Pons (tissue), 1 donor: ENCODE results near the gene OGFRL1.
"Not testable (repeated sequence)": the region's sequence is repeated elsewhere in the genome, so short reads cannot be mapped to it uniquely, and the experiment has no call there.

Experiments used
- DNase-seq: peaks from one replicate; pipeline ENCODE4 v3.0.0-alpha.2; 2016; ENCODE audit warnings: low spot score

Gene OGFRL1

DNA sequence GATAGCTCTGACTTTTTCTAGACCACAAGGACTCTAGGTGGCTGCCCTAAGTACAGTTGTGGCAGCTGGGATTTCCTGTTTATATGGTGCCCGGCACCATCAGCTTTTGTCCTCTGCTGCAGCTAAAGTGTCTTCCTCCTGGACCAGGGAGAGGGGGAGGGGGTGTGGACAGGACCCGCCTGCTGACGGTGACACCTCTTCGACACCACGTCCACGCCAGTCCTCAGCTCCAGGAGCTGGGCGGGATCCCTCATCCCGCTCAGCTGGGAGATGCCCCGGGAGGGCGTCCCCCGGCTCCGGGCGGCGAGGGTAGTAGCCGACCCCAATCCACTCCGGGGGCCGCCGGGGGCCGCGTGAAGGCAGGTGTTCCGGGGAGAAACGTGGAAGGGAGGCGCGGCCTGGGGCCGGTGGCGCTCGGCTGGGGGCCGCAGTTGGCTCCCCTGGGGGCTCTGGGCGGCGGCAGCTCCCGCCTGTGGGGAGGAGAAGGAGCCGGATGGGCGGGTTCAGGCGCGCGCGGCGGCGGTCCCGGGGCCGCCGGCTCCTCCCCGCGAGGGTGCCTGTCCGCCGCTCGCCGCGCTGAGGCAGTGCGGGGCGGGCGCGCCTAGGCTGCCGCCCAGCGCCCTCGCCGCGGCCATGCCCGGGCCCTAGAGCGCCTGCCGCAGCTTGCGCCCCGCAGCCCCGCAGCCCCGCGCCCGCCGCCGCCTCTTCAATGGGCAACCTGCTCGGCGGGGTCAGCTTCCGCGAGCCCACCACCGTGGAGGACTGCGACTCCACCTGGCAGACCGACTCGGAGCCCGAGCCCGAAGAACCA, at the start of gene OGFRL1:
TSS of gene OGFRL1 (plus strand) at position 584 of the 811 bp plus-strand sequence. CDS start at position 710, 126 bp downstream.
- DNase-seq, result peak; percentile 72

GRCh38 chr6:71239694-71240093, 48.9 kb upstream of the OGFRL1 start:
- no peak for DNase-seq

DNA sequence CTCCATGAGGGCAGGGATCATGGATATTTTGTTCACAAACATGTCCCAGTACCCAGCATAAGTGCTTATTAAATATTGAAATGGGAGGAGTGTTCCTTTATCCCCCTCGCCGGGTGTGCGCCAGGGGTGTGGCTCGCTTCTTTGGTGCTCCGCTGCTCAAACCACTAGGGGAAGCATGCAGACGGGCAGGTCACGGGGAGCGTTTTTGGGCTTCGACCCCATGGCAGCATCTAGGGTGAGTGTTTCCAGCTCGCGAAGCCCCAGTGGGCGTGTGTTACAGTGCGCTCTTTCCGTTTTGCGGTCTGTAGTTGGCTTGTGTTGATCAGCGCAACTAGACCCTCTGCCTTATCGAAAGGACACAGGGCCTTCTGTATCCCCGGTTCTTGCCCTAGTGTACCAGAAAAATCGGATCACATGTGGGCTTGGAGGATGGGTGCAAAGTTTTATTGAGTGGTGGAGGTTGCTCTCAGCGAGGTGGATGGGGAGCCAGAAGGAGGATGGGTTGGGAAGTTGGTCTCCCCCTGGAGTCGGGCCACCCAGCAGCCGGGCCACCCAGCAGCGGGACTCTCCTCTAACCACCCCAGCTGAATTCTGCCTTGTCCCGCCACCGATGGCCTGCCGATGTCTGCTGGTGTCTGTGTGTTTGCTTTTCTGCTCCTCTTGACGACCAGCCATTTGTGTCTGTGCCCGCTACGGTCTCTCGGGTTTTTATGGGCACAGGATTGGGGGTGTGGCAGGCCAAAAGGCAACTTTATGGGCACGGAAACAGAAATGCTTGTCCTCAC, 43.2 kb upstream of the OGFRL1 start:
- no peak for DNase-seq

- DNase-seq, result no peak
Observed at GRCh38 chr6:71246596-71246995, 42.0 kb upstream of the OGFRL1 start.

GRCh38 chr6:71248306-71248765, 40.3 kb upstream of the OGFRL1 start:
- DNase-seq, result peak; percentile 84

DNA sequence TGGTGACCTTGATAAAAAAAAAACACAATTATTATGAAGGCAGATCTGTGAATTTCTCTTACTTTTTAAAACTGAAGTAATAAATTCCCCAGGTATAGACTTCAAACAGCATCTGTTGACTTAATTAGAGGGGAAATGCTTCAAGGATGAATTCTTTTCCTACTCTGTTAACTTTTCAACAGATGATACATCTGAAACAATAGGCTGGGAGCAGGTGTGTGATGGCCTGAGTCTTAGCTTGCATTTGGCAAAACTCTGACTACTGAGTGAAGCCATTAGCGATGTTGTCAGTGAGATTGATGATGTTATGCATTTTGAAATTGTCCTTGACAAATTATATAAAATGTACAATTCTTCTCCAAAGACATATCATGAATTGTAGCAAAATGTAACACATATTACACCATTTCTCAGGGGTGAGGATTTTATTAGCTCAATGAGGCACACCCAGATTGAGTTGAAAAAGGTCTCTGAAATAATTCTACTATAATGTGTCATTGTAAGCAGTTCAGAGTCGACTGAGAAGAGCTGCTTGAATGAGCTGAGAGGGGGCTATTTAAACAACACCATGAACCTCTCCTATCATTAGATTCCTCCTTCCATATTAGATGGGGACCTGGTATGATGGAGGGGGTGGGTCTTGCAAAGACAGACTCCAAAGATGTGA, 39.6 kb upstream of the OGFRL1 start:
- no peak for DNase-seq

GRCh38 chr6:71250099-71250602, 38.5 kb upstream of the OGFRL1 start:
- DNase-seq, result peak; percentile 86

DNA sequence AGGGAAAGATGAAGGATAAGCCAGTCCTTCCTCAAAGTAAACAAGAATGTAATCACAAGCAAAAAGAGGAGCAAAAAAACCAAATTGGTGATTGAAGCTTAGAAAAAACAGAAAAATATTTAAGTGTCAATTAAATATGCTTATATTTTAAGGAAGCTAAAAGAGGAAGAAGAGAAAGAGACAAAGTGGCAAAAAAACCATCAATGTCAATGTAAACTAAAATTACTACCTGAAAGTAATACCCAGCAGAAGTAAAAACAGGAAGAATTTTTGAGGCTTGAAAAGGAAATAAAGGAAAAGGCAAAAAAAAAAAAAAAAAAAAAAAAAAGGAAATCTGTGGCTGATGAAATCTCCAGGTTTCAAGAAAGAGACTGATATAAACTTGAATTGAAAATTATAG, 36.2 kb upstream of the OGFRL1 start:
- no peak for DNase-seq

GRCh38 chr6:71252960-71253359, 35.7 kb upstream of the OGFRL1 start:
- DNase-seq, result no peak

- DNase-seq, result peak; percentile 46
Observed at GRCh38 chr6:71254323-71254722, 34.3 kb upstream of the OGFRL1 start.

GRCh38 chr6:71258078-71258866, 30.3 kb upstream of the OGFRL1 start:
- DNase-seq, result peak; percentile 48

- DNase-seq, result no peak
Observed at GRCh38 chr6:71259888-71260604, 28.6 kb upstream of the OGFRL1 start.

DNA sequence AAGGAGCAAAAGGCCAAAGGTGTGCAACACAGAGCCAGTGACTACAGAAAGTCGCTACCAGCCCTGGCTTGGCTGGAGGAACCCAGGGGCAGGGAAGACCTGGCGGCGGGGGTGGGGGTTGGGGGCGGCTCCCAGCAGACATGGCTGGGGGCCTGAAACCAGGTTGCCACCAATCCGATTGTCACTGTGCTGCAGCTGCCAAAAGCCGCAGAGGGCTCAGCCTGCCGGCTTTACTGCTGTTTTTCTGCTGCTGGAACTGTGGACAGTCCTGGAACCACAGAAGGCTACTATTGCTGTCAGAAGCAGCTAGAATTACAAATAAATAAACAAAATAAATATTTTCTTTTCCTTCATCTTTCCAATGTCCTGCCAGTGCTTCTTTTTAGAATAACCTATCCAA, 25.7 kb upstream of the OGFRL1 start:
- DNase-seq, result no peak

DNA sequence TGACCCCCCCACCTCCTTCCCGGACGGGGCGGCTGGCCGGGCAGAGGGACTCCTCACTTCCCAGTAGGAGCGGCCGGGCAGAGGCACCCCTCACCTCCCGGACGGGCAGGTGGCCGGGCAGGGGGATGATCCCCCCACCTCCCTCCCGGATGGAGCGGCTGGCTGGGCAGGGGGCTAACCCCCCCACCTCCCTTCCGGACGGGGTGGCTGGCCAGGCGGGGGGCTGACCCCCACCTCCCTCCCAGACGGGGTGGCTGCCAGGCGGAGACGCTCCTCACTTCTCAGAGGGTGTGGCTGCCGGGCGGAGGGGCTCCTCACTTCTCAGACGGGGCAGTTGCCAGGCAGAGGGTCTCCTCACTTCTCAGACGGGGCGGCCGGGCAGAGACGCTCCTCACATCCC, 22.2 kb upstream of the OGFRL1 start:
- DNase-seq, result not testable (repeated sequence)

DNA sequence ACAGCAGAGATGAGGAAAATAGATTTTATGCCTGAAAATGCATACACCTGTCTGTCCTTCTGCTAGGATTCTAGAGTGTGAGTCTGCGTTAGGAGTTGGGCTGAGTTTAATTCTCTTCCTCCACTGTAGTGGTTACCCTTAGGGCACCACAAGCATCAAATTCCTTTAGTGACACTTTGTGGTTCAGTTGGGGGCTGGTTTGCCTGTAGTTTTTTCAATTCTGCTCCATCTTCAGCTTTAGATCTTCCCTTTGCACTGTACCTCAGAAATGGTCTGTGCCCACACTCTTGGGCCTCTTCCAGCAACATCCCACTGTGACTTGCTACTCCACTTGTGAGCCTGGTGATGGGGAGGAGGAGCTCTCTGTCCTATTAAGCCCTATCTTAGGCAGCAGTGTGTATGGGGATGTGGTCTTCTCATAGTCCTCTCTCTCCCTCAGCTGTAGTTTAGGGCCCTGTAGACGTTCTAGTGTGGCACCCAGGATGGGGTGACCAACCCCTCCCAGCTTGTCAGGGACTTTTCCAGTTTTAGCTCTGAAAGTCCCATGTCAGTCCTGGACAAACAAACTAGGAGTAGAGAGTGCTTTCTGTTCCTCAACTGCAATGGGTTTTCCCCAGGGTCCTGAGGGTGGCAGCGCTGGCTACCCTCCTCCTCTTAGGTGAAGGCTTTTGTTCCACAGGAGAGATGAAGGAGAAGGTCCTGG, 19.7 kb upstream of the OGFRL1 start:
- no peak for DNase-seq

DNA sequence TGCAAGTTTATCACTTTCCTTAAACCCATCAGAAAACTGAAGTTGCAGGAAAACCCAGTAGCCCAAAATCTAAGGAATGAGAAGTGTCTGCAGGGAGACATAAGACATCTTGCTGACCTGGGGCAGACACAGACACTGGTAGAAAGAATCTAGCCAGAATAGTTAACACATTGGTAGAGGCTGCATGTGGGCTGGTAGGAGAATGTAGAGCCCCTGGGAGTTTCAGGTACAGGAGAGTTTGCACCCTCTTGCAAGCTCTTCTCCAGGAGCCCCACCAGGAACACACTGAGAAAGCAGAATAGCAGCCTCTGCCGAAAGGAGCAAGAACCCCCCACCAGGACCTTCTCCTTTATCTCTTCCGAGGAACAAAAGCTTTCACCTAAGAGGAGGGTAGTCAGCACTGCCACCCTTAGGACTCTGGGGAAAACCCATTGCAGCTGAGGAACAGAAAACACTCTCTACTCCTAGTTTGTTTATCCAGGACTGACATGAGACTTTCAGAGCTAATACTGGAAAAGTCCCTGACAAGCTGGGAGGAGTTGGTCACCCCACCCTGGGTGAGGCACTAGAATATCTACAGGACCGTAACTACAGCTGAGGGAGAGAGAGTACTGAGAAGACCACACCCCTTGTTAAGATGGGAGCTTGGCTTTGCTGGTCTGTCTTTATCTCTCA, 10.5 kb upstream of the OGFRL1 start:
- DNase-seq, result no peak

GRCh38 chr6:71279321-71279720, 9.3 kb upstream of the OGFRL1 start:
- no peak for DNase-seq

- DNase-seq, result no peak
Observed at GRCh38 chr6:71279740-71280139, 8.9 kb upstream of the OGFRL1 start.

GRCh38 chr6:71280701-71281100, 7.9 kb upstream of the OGFRL1 start:
- DNase-seq, result no peak

- DNase-seq, result no peak
Observed at GRCh38 chr6:71284785-71285184, 3.8 kb upstream of the OGFRL1 start.
